Lower lobe of right lung (tissue), 2 donors: ENCODE measurements around the gene GRIK2. TPM values are rescaled to one million over a fixed set of nuclear protein-coding genes. Genes with fewer than 3 reads are reported as not detected.
"Not testable (repeated sequence)": the region's sequence is repeated elsewhere in the genome, so short reads cannot be mapped to it uniquely, and the experiment has no call there.

Source experiments
- ATAC-seq, 2 donors: fragments of 200-7000 bp; cut with Tn5 transposase; one replicate each; pipeline ENCODE4 v1.9.1; 2020 to 2022; ENCODE audit warnings: mild to moderate bottlenecking in 2 of 2, moderate library complexity in 2 of 2
- DNase-seq: peaks from one replicate; pipeline ENCODE4 v3.0.0-alpha.2; 2020
- H3K27ac ChIP-seq: fragments of 200-600 bp; one replicate; pipeline ENCODE4 v1.8.0; 2022
- H3K27me3 ChIP-seq: fragments of 200-600 bp; one replicate; pipeline ENCODE4 v1.8.0; 2022; ENCODE audit warnings: low read depth
- H3K36me3 ChIP-seq: fragments of 200-600 bp; one replicate; pipeline ENCODE4 v1.8.0; 2022; ENCODE audit warnings: mild to moderate bottlenecking
- H3K4me1 ChIP-seq: fragments of 200-600 bp; one replicate; pipeline ENCODE4 v1.8.0; 2022
- H3K4me3 ChIP-seq: fragments of 200-600 bp; one replicate; pipeline ENCODE4 v1.8.0; 2022; ENCODE audit warnings: mild to moderate bottlenecking
- H3K9me3 ChIP-seq: fragments of 200-600 bp; one replicate; pipeline ENCODE4 v1.8.0; 2022
- intact Hi-C: fragments of 100-400 bp; cut with DNase I; formaldehyde crosslinking; loops from one replicate; pipeline ENCODE4 v1.11.0; 2022
- total RNA-seq: library from RNA; stranded (reverse); fragmentation: NEBNext Ultra II Directional; extraction: Animal tissue kit (Norgen Biotek cat#: 25700); gene quantifications from one replicate; pipeline ENCODE4 v1.2.1, GENCODE V29; 2021
- TF ChIP-seq, protein P1 (sequence below): fragments of 200-600 bp; IDR thresholded peaks from one replicate; pipeline ENCODE4 v1.8.0; 2022; ENCODE audit warnings: antibody characterized with exemption, mild to moderate bottlenecking
- donor health status: DM: no; HTN: yes; CAD: no; lungs with severe emphysema.

GRIK2 gene
- total RNA-seq, 1 donor from 2014 or later = 0.62 TPM

GRCh38 chr6:101365181-101365580, 28.3 kb upstream of the GRIK2 start:
- intact Hi-C loops = no loop called here
- DNase-seq (no peak), ATAC-seq (no peak)
- H3K27ac ChIP-seq = no peak overlapping the region
- no peaks in the 10 kb centered on the region for H3K4me1 ChIP-seq
- no peaks in the 10 kb centered on the region for H3K36me3 ChIP-seq
- TF ChIP-seq, protein P1, sequence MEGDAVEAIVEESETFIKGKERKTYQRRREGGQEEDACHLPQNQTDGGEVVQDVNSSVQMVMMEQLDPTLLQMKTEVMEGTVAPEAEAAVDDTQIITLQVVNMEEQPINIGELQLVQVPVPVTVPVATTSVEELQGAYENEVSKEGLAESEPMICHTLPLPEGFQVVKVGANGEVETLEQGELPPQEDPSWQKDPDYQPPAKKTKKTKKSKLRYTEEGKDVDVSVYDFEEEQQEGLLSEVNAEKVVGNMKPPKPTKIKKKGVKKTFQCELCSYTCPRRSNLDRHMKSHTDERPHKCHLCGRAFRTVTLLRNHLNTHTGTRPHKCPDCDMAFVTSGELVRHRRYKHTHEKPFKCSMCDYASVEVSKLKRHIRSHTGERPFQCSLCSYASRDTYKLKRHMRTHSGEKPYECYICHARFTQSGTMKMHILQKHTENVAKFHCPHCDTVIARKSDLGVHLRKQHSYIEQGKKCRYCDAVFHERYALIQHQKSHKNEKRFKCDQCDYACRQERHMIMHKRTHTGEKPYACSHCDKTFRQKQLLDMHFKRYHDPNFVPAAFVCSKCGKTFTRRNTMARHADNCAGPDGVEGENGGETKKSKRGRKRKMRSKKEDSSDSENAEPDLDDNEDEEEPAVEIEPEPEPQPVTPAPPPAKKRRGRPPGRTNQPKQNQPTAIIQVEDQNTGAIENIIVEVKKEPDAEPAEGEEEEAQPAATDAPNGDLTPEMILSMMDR = no peak
- H3K9me3 ChIP-seq = no peaks in the 10 kb centered on the region
- no peaks in the 10 kb centered on the region for H3K27me3 ChIP-seq
- H3K4me3 ChIP-seq = no peak overlapping the region

DNA sequence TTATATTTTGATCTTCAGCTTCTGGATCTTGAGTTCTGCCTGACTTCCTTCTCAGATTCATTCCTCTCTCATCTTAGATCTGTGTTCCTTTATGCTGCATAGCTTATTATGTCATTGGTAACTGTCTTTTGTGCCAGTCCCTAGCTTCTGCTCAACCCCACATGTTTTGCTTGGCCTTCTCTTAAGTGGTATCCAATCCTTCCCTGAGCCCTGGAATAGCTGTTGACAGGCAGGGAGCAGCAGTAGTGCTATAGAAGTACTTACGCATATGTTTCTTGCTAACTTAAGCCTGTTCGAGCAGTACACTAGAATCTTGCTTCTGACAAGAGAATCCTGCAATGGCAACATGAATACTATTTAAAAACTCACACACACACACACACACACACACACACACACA, 13.6 kb upstream of the GRIK2 start:
- DNase-seq (no peak), ATAC-seq (no peak)
- intact Hi-C loops = loop anchor here (2.0 kb wide), 1 partner anchor 41 kb away; no protein-coding TSS in a partner anchor
- H3K9me3 ChIP-seq = no peaks in the 10 kb centered on the region
- H3K4me1 ChIP-seq = no peaks in the 10 kb centered on the region
- no peaks in the 10 kb centered on the region for H3K27me3 ChIP-seq
- H3K27ac ChIP-seq = no peak overlapping the region
- TF ChIP-seq, protein P1 = no peak
- H3K36me3 ChIP-seq = no peaks in the 10 kb centered on the region
- no peak overlapping the region for H3K4me3 ChIP-seq

DNA sequence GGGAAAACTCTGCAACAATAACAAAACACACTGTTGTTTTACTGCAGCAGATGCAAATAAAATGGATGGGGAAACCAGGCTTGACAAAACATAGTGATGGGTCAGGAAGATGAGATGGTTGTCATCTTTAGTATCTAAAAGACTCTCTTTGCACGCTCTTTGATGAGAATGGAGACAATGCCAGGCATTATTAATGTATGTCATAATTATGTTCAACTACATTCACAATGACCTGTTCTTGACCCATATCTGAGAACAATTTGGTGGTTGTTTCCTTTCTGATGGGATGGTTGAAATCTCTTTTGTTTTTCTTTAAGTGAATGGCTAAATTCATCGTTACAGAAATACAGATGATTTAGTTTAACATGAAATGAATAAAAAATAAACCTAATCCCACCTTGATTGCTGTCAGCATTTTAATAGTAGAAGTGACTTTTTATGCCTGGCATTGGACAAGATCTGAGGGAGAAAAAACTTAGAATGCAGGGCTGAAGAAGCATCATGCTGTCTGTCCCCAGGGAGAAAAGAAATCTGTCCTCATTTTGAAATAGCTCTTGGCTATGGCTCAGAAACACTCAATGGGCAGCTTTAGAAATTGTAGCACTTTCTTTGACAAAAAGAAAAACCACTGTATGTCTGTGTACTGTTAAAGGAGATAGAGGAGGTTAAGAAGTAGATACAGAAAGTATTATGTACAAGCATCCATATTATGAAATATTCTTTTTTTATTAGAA, 12.4 kb upstream of the GRIK2 start:
- Histone ChIP-seq H3K4me3 (no peak overlapping the region), H3K27ac (no peak overlapping the region), H3K9me3 (no peaks in the 10 kb centered on the region), H3K4me1 (no peaks in the 10 kb centered on the region), H3K27me3 (no peaks in the 10 kb centered on the region), H3K36me3 (no peaks in the 10 kb centered on the region)
- intact Hi-C loops = loop anchor here (2.0 kb wide), 1 partner anchor 40 kb away; no protein-coding TSS in a partner anchor
- TF ChIP-seq, protein P1 = no peak
- ATAC-seq (no peak), DNase-seq (no peak)

GRCh38 chr6:101383747-101384146, 9.8 kb upstream of the GRIK2 start:
- H3K9me3 ChIP-seq, intact Hi-C loops, H3K4me3 ChIP-seq, H3K27me3 ChIP-seq, H3K36me3 ChIP-seq, H3K4me1 ChIP-seq, H3K27ac ChIP-seq, DNase-seq, ATAC-seq: not testable (repeated sequence)

- no peak overlapping the region for H3K27ac ChIP-seq
- H3K27me3 ChIP-seq = peaks cover 18% of the 10 kb centered on the region
- H3K4me3 ChIP-seq = no peak overlapping the region
- intact Hi-C loops = no loop called here
- TF ChIP-seq, protein P1 = no peak
- no peaks in the 10 kb centered on the region for H3K4me1 ChIP-seq
- no peaks in the 10 kb centered on the region for H3K9me3 ChIP-seq
- no peaks in the 10 kb centered on the region for H3K36me3 ChIP-seq
- ATAC-seq (no peak), DNase-seq (no peak)
Observed at GRCh38 chr6:101386982-101387381, 6.5 kb upstream of the GRIK2 start.

GRCh38 chr6:101391772-101392585, 1.5 kb upstream of the GRIK2 start:
- Histone ChIP-seq H3K27me3 (peaks cover 48% of the 10 kb centered on the region), H3K4me1 (no peaks in the 10 kb centered on the region), H3K4me3 (no peak overlapping the region), H3K9me3 (no peaks in the 10 kb centered on the region), H3K27ac (no peak overlapping the region), H3K36me3 (no peaks in the 10 kb centered on the region)
- ATAC-seq (no peak), DNase-seq (no peak)
- intact Hi-C loops = no loop called here
- TF ChIP-seq, protein P1 = no peak
